Muscle of arm (tissue), 12 donors: Measurements from ENCODE around the gene MUC2. TPM values are rescaled to one million over a fixed set of nuclear protein-coding genes. Genes with fewer than 3 reads are reported as not detected.

Experiments
- DNase-seq: peaks from one replicate; pipeline ENCODE4 v3.0.0-alpha.2; 2013
- polyA plus RNA-seq, 12 donors: library from polyadenylated mRNA; unstranded; fragments of 120-200 nt; gene quantifications; one replicate each; pipeline ENCODE4 v1.2.1, GENCODE V29; 2013; ENCODE audit not compliant: insufficient read length in 12 of 12

MUC2 gene
- polyA plus RNA-seq, 12 donors, result 0.01 to 62.5 (median 0.08) TPM; not detected in 3

GRCh38 chr11:1050581-1051355 is 23.9 kb upstream of the MUC2 start:
- peak; percentile 43 for DNase-seq

GRCh38 chr11:1051356-1052132 is 23.1 kb upstream of the MUC2 start:
- DNase-seq, result no peak

DNA sequence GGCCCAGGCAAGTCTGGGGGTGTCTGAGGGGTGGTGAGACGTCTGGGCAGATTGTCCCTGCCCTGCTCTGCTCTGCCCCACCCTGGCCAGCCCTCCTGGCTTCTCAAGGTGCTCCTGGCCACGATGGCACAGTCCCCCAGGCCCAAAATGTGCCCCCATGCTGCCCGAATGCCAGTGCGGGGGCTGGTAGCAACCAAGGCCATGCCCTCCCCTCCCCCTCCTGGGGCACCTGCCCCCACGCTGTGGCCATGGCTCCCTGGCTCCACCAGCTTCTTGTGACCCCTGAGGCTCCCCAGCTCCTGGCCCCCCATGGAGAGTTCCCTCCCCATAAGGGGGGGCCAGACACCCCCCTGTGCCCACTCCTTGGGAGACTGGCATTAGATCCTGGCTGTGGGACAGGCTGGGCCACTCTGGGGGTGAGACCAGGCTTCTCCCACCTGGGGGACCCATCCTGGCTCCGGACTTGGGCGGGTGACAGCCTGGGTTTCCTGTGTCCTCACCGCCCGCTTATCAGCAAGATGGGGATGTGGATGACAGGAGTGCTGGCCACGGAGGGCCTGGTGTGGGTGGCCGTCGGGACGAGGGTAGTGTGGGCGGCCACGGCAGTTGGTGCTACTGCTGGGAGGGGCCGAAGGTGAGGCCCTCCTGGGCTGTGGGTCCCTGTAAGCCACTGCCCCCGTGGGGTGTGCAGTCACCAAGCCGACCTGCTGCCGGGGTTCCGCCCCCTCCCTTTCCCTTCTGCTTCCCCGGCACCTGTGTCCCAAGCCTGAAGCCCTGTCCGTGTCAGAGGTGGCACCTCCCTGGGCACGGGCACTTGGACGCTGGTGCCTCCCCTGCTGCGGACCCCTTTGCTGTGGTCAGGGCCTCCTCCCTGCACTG is 22.3 kb upstream of the MUC2 start:
- no peak for DNase-seq

GRCh38 chr11:1053121-1053901 is 21.4 kb upstream of the MUC2 start:
- DNase-seq, result no peak

GRCh38 chr11:1054143-1055108 is 20.2 kb upstream of the MUC2 start:
- no peak for DNase-seq

- no peak for DNase-seq
These were observed 19.5 kb upstream of the MUC2 start for GRCh38 chr11:1055109-1055703.

GRCh38 chr11:1055990-1056771 is 18.5 kb upstream of the MUC2 start:
- DNase-seq, result no peak

- DNase-seq, result no peak
These were observed 16.9 kb upstream of the MUC2 start for GRCh38 chr11:1057806-1058205.

GRCh38 chr11:1059759-1060158 is 14.9 kb upstream of the MUC2 start:
- no peak for DNase-seq

GRCh38 chr11:1060410-1060809 is 14.3 kb upstream of the MUC2 start:
- DNase-seq, result no peak

- DNase-seq, result no peak
These were observed 13.6 kb upstream of the MUC2 start for GRCh38 chr11:1060852-1061616.

GRCh38 chr11:1062075-1062820 is 12.4 kb upstream of the MUC2 start:
- no peak for DNase-seq

GRCh38 chr11:1064167-1064566 is 10.5 kb upstream of the MUC2 start:
- no peak for DNase-seq

DNA sequence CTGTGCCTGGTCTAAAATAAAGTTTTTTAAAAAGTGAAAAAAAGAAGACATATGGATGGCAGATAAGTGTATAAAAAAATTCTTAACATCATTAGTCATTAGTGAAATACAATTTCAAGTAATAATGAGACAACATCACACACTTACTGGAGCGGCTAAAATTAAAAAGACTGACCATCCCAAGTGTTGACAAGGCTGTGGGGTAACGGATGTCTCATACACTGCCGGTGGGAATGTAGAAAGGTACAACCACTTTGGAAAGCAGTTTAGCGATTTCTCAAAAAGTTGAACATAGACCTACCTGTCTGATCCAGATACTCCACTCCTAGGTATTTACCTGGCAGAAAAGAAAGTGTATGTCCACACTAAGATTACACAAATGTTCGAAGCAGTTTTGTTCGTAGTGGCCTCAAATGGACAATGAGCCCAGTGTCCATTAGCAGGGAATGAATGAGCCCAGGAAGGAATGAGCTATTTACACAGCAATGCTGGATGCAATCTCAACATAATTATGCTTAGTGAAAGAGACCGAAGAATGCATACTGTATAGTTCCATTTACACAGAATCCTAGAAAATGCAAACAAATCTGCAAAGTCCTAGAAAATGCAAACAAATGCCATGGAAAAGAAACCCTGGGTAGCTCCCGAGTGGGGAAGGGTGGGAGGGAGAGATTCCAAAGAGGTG is 6.7 kb upstream of the MUC2 start:
- DNase-seq, result no peak

DNA sequence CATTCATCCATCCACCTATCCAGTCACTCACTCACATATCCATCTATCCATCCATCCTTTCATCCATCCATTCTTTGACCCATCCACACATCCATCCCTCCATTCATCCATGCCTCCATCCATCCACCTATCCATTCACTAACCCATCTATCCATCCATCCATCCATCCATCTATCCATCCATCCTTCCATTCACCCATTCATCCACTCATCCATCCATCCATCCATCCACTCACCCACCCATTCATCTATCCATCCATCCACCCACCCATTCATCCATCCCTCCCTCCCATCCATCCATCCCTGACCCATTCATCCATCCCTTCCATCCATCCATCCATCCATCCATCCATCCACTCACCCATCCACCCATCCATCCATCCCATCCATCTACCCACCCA is 4.9 kb upstream of the MUC2 start:
- no peak for DNase-seq

GRCh38 chr11:1070594-1071462 is 3.8 kb upstream of the MUC2 start:
- DNase-seq, result no peak
